GM21447 (cell line): ENCODE data around the gene CDY1.
"Not testable (repeated sequence)": the region's sequence is repeated elsewhere in the genome, so short reads cannot be mapped to it uniquely, and the experiment has no call there.

Source experiments
- ATAC-seq: cut with Tn5 transposase; IDR thresholded peaks from one replicate; pipeline ENCODE4 v1.9.1; 2021; ENCODE audit not compliant: unreplicated experiment

Gene CDY1

GRCh38 chrY:25621817-25622216, at the start of gene CDY1:
Gene CDY1, plus strand, starts transcription at chrY:25622117. Its CDS starts 326 bp downstream, at chrY:25622443.
- not testable (repeated sequence) for ATAC-seq

- not testable (repeated sequence) for ATAC-seq
Observed at GRCh38 chrY:25593336-25593735, 28.6 kb upstream of the CDY1 start.

- not testable (repeated sequence) for ATAC-seq
Observed at GRCh38 chrY:25620209-25620608, 1.7 kb upstream of the CDY1 start.

GRCh38 chrY:25626524-25626923, 4.6 kb downstream of the CDY1 start:
- not testable (repeated sequence) for ATAC-seq

- ATAC-seq: not testable (repeated sequence)
Observed at GRCh38 chrY:25630383-25631112, 8.6 kb downstream of the CDY1 start.

- ATAC-seq: not testable (repeated sequence)
Observed at GRCh38 chrY:25639852-25640251, 17.9 kb downstream of the CDY1 start.

GRCh38 chrY:25643024-25643915, 21.4 kb downstream of the CDY1 start:
- not testable (repeated sequence) for ATAC-seq
